BLaER1 (cell line): ENCODE data around the gene LDAH.

Experiments used
- H3K27ac ChIP-seq: shearing (Covaris generic); formaldehyde crosslinking; 2 replicates; pipeline ENCODE4 v1.8.1; 2022
- H3K27me3 ChIP-seq: shearing (Covaris generic); formaldehyde crosslinking; 2 replicates; pipeline ENCODE4 v1.8.1; 2022
- H3K36me3 ChIP-seq: shearing (Covaris generic); formaldehyde crosslinking; 2 replicates; pipeline ENCODE4 v1.8.1; 2022
- H3K4me1 ChIP-seq: shearing (Covaris generic); formaldehyde crosslinking; 2 replicates; pipeline ENCODE4 v1.8.1; 2022
- H3K4me2 ChIP-seq: shearing (Covaris generic); formaldehyde crosslinking; 2 replicates; pipeline ENCODE4 v1.8.1; 2022
- H3K4me3 ChIP-seq: shearing (Covaris generic); formaldehyde crosslinking; 2 replicates; pipeline ENCODE4 v1.8.1; 2022
- H3K9ac ChIP-seq: shearing (Covaris generic); formaldehyde crosslinking; 2 replicates; pipeline ENCODE4 v1.8.1; 2022
- H3K9me3 ChIP-seq: shearing (Covaris generic); formaldehyde crosslinking; 2 replicates; pipeline ENCODE4 v1.8.1; 2022
- H4K20me1 ChIP-seq: shearing (Covaris generic); formaldehyde crosslinking; 2 replicates; pipeline ENCODE4 v1.8.1; 2022
- Cebpa-rat ChIP-seq: shearing (Covaris generic); IDR thresholded peaks from 2 replicates; pipeline ENCODE4 v1.8.1; 2022

LDAH gene

DNA sequence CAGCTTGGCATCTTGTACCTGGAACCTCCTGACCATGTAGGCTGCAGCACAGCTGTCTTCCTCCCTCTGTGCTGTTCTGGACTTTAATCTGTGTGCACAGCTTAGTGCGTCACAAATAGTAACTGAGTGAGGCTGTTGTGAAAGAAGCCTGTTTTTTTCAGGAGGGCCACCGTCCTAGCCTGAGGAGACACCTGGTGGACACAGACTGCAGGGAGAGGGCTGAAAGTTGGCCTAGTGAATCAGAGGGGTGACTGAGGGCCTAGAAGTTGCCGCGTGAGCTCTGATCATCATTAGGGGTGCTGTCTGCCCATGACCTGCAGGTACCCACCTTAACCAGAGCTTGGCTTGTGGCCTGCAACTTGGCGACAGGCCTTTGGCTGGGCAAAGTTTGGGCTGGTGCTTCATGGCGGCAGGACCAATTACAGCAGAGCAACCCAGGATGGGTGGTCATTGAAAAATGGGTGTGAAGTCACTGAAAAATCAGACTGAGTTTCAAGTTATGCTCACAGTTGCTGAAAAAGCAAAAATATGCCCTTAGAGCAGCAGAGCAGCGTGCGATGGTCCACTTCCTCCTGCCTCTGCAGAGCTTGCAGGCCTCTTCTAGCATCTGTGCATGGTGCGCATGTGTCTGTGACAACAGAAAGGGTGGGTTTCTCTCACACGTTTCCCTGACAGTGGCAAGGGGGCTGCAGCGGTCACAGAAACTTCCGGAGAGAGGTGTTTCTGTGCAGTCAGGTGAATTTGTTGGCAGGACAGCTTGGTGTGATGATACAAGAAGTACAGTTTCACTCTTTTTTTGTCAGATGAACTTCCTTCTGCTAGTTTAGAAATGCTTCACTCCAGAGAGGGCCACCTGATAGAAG is 146.3 kb downstream of the LDAH start:
- Histone ChIP-seq H4K20me1 (peaks cover 29% of the 10 kb centered on the region), H3K4me2 (peak overlapping the region; percentile 79), H3K36me3 (peaks cover 12% of the 10 kb centered on the region), H3K9me3 (no peaks in the 10 kb centered on the region), H3K4me3 (no peak overlapping the region), H3K4me1 (peaks cover 37% of the 10 kb centered on the region), H3K27me3 (peaks cover 7% of the 10 kb centered on the region; the same call in 1 of the 2 replicates), H3K9ac (no peak overlapping the region), H3K27ac (no peak overlapping the region)
- TF ChIP-seq Cebpa-rat: no peak; the same call in 1 of the 2 replicates

- no peak for TF ChIP-seq Cebpa-rat
- peaks cover 13% of the 10 kb centered on the region for H3K27me3 ChIP-seq
- H3K9ac ChIP-seq: no peak overlapping the region
- H3K9me3 ChIP-seq: peaks cover 6% of the 10 kb centered on the region; the same call in 1 of the 2 replicates
- H3K4me2 ChIP-seq: peak overlapping the region; percentile 79
- H3K4me3 ChIP-seq: no peak overlapping the region
- H3K4me1 ChIP-seq: peaks cover 37% of the 10 kb centered on the region
- H4K20me1 ChIP-seq: peaks cover 29% of the 10 kb centered on the region
- no peak overlapping the region for H3K27ac ChIP-seq
- peaks cover 5% of the 10 kb centered on the region; the same call in 1 of the 2 replicates for H3K36me3 ChIP-seq
Observed at GRCh38 chr2:20675701-20676352, 147.1 kb downstream of the LDAH start.

- Histone ChIP-seq H3K27ac (no peak overlapping the region), H3K4me3 (no peak overlapping the region), H3K27me3 (peaks cover 20% of the 10 kb centered on the region), H3K4me1 (peaks cover 37% of the 10 kb centered on the region), H3K4me2 (peak overlapping the region; percentile 79), H3K36me3 (no peaks in the 10 kb centered on the region; the same call in 1 of the 2 replicates), H3K9ac (no peak overlapping the region), H3K9me3 (peaks cover 13% of the 10 kb centered on the region; the same call in 1 of the 2 replicates), H4K20me1 (peaks cover 29% of the 10 kb centered on the region)
- no peak for TF ChIP-seq Cebpa-rat
Observed at GRCh38 chr2:20674974-20675679, 147.8 kb downstream of the LDAH start.

DNA sequence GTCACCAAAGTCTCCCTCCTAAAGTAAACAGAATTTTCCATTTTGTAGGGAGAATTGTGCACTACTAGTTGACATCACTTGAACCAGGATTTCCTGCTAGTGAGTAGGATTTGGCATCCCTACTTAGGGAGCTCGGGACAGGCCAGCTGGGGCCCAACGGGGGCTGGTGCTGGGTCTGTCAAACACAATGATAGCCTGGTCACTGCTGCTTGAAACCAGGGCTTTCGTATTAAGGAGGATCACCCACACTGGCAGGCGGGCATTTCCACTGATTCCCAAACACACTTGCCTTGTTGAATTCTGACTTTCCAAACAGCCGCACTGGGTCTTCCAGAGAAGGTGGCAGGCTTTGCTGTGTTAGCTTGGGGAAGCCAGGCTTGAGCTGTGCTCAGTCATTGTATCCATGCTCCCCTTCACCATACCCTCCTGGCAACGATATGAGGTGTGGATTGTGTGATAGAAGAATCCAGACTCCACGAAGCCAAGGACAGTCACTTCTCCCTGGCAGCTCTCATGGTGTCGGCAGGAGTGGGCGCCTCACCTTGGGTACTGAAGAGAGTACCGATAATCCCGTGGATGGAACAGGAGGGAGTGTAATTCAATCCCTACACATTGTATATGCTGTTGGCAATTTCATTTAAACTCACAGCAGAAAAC is 148.5 kb downstream of the LDAH start:
- Histone ChIP-seq H3K9ac (no peak overlapping the region), H3K4me2 (peak overlapping the region; percentile 79), H3K27me3 (peaks cover 27% of the 10 kb centered on the region), H3K4me3 (no peak overlapping the region), H4K20me1 (peaks cover 33% of the 10 kb centered on the region), H3K9me3 (peaks cover 18% of the 10 kb centered on the region; the same call in 1 of the 2 replicates), H3K27ac (no peak overlapping the region), H3K36me3 (no peaks in the 10 kb centered on the region; the same call in 1 of the 2 replicates), H3K4me1 (peaks cover 37% of the 10 kb centered on the region)
- no peak for TF ChIP-seq Cebpa-rat

- H3K4me1 ChIP-seq: peaks cover 37% of the 10 kb centered on the region
- no peak for TF ChIP-seq Cebpa-rat
- H3K27me3 ChIP-seq: peaks cover 33% of the 10 kb centered on the region
- no peaks in the 10 kb centered on the region; the same call in 1 of the 2 replicates for H3K36me3 ChIP-seq
- H3K4me3 ChIP-seq: no peak overlapping the region
- no peak overlapping the region for H3K9ac ChIP-seq
- no peak overlapping the region for H3K4me2 ChIP-seq
- peaks cover 39% of the 10 kb centered on the region for H4K20me1 ChIP-seq
- no peak overlapping the region for H3K27ac ChIP-seq
- peaks cover 18% of the 10 kb centered on the region; the same call in 1 of the 2 replicates for H3K9me3 ChIP-seq
Observed at GRCh38 chr2:20673686-20674308, 149.1 kb downstream of the LDAH start.

DNA sequence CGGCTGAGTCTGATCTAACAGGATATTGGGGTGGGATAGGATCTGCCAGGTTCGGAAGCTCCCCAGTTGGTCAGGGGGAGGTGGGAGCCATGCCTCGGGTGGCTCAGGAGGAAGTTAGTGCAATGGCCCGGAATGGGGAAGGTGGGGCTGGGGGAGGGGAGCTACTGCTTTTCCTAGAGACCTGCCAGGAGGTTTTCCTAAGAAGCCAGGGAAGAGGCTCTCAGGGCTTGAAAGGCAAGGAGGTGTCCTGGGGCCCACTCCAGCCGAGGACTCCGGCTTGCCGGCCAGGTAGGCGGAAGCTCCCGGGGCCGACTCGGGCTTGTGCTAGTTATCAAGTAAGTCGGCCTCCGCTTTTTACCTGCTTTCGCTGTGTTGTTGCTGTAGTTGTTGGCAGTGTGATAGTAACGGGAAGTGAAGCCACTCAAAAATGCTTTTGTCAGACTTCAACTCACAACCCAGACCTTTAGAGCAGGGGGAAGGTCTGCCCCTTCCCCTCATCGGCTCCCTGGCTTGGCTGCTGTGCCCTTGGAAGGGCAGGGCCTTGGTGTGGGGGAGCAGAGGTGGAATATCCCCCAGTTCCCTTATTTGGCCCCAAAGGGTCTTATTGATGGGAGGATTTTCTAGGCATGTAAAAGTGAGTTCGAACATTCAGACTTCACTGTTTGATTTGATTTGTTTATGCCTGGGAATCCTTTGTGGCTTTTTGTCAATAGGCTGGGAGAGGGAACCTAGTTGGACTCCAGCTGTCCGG is 150.5 kb downstream of the LDAH start:
- Histone ChIP-seq H3K9ac (no peak overlapping the region), H4K20me1 (peaks cover 53% of the 10 kb centered on the region), H3K36me3 (no peaks in the 10 kb centered on the region; the same call in 1 of the 2 replicates), H3K4me2 (no peak overlapping the region), H3K9me3 (peaks cover 18% of the 10 kb centered on the region; the same call in 1 of the 2 replicates), H3K4me3 (no peak overlapping the region), H3K27ac (no peak overlapping the region), H3K27me3 (peaks cover 47% of the 10 kb centered on the region), H3K4me1 (peaks cover 35% of the 10 kb centered on the region)
- TF ChIP-seq Cebpa-rat: no peak

GRCh38 chr2:20671736-20672080 is 151.2 kb downstream of the LDAH start:
- H3K27me3 ChIP-seq: peaks cover 54% of the 10 kb centered on the region
- H3K4me2 ChIP-seq: no peak overlapping the region
- TF ChIP-seq Cebpa-rat: no peak
- H3K27ac ChIP-seq: no peak overlapping the region
- H3K9me3 ChIP-seq: peaks cover 18% of the 10 kb centered on the region; the same call in 1 of the 2 replicates
- H3K4me1 ChIP-seq: peaks cover 31% of the 10 kb centered on the region
- peaks cover 53% of the 10 kb centered on the region for H4K20me1 ChIP-seq
- H3K9ac ChIP-seq: no peak overlapping the region
- H3K4me3 ChIP-seq: no peak overlapping the region
- H3K36me3 ChIP-seq: no peaks in the 10 kb centered on the region

DNA sequence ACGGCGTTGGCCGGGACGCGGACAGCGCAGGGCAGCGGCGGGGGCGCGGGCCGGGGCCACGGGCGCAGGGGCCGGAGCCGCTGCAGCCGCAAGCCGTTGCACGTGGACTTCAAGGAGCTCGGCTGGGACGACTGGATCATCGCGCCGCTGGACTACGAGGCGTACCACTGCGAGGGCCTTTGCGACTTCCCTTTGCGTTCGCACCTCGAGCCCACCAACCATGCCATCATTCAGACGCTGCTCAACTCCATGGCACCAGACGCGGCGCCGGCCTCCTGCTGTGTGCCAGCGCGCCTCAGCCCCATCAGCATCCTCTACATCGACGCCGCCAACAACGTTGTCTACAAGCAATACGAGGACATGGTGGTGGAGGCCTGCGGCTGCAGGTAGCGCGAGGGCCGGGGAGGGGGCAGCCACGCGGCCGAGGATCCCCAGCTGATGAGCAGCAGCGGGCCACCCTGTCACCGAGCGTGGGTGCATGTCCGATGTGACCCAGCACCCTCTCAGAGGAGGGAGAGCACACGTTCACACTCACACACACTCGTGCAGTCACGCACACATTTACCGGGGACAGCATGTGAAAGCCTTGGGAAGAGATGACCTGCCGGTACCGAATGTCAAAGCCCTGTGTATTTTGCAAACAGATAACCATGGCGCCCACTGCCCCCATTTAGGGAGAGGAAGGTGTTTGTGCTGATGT is 151.7 kb downstream of the LDAH start:
- no peak overlapping the region for H3K4me3 ChIP-seq
- H4K20me1 ChIP-seq: peaks cover 53% of the 10 kb centered on the region
- peaks cover 59% of the 10 kb centered on the region for H3K27me3 ChIP-seq
- TF ChIP-seq Cebpa-rat: no peak
- H3K9me3 ChIP-seq: peaks cover 18% of the 10 kb centered on the region; the same call in 1 of the 2 replicates
- H3K9ac ChIP-seq: no peak overlapping the region
- H3K4me2 ChIP-seq: no peak overlapping the region
- H3K36me3 ChIP-seq: no peaks in the 10 kb centered on the region
- peaks cover 31% of the 10 kb centered on the region for H3K4me1 ChIP-seq
- no peak overlapping the region for H3K27ac ChIP-seq
